RWPE1 (cell line): ENCODE measurements around the gene MAS1.

Experiments
- CTCF ChIA-PET: fragments of 350-600 bp; sonication (Branson Sonifier 250); formaldehyde crosslinking; extraction: SDS; loops from one replicate; lab custom pipeline; 2021; lab: Yijun Ruan, JAX
- POLR2A ChIA-PET: fragments of 400-600 bp; formaldehyde crosslinking; extraction: SDS; loops from one replicate; lab custom pipeline; 2020; ENCODE audit warnings: antibody characterized with exemption; ENCODE audit not compliant: low non-redundant PET; lab: Yijun Ruan, JAX
- DNase-seq: peaks from one replicate; pipeline ENCODE4 v3.0.0; 2012; ENCODE audit warnings: low spot score
- H3K27ac ChIP-seq: fragments of 450-650 bp; 2 replicates; pipeline ENCODE4 v1.5.1; 2017
- TF ChIP-seq, protein P1 (sequence below): fragments of 450-650 bp; conservative IDR thresholded peaks from 2 replicates; pipeline ENCODE4 v1.5.1; 2017; ENCODE audit warnings: low read depth, mild to moderate bottlenecking

The MAS1 gene

DNA sequence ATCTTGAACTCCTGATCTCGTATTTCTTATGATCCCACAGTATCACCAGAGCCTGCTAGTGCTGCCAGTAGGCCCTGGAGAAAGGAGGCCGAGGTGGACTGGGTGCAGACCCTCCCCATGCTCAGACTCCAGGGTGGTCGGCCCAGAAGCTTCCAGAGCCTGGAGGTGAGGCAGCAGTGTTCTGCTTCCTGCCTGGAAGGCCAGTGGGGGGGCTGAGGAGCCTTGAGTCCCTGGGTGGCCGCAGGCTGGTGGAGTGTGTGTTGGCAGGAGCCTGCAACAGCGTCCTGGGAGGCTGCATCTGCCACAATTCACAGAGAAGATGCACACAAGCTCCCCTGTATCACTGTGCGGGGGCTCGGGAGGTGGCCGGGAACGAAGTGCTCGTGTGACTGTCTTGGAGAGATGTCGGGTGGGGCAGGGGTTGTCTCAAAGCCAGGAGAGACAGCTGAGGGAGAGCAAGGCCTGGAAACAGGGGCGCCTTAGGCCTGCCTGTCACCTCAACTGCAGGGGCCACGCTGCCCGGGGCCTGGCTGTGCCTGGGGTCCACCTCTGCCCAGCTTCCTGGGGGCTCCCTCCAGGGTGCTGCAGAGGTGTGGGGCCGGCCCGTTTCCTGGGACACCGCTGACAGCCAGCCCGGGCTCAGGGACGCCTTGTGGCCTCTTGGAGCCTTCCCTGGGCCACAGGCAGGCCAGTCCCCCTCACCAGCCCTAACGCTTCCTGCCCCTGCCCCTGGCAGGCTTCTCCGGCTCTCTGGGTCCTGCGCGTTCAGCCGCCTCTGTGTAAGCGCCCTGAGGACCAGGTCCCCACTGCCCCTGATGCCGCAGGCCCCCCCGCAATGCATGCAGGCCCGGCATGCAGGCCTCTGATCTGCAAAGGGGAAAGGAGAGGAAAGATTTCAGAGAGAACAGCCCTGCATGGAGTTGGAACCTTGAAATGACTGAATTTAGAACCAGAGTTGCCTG is 24.2 kb upstream of the MAS1 start:
- ChIA-PET CTCF (interaction anchor here (0.7 kb wide), 1 partner anchor 247 kb away, joined by 3 read pairs; no protein-coding TSS in a partner anchor), POLR2A (no interaction called here)
- no peak overlapping the region for H3K27ac ChIP-seq
- TF ChIP-seq, protein P1, sequence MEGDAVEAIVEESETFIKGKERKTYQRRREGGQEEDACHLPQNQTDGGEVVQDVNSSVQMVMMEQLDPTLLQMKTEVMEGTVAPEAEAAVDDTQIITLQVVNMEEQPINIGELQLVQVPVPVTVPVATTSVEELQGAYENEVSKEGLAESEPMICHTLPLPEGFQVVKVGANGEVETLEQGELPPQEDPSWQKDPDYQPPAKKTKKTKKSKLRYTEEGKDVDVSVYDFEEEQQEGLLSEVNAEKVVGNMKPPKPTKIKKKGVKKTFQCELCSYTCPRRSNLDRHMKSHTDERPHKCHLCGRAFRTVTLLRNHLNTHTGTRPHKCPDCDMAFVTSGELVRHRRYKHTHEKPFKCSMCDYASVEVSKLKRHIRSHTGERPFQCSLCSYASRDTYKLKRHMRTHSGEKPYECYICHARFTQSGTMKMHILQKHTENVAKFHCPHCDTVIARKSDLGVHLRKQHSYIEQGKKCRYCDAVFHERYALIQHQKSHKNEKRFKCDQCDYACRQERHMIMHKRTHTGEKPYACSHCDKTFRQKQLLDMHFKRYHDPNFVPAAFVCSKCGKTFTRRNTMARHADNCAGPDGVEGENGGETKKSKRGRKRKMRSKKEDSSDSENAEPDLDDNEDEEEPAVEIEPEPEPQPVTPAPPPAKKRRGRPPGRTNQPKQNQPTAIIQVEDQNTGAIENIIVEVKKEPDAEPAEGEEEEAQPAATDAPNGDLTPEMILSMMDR: no peak
- DNase-seq: no peak

GRCh38 chr6:159871241-159871640 is 19.5 kb upstream of the MAS1 start:
- ChIA-PET CTCF (no interaction called here), POLR2A (no interaction called here)
- H3K27ac ChIP-seq: no peak overlapping the region
- no peak for DNase-seq
- TF ChIP-seq, protein P1: no peak

DNA sequence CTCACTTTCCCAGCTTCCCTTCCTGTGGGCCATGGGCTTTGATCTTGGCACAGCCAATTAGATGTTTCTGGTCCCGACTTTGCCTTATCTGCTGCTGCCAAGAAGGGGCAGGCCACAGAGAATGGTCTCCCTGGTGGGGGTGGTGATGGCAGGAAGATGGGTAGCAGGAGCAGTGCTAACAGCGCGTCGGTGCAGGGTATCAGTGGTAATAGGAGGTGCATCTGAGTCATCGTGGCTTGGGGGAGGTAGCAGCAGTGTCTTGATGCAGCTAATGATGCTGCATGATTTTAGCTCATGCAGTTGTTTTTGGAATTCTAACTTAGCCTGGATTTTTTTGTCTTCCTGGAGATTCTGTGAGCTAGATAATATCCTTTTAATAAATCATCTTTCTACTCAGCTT is 18.9 kb upstream of the MAS1 start:
- no peak for DNase-seq
- TF ChIP-seq, protein P1: no peak
- ChIA-PET POLR2A (no interaction called here), CTCF (no interaction called here)
- no peak overlapping the region for H3K27ac ChIP-seq

GRCh38 chr6:159874435-159874834 is 16.4 kb upstream of the MAS1 start:
- ChIA-PET CTCF (interaction anchor here (0.6 kb wide), 1 partner anchor 73 kb away, joined by 4 read pairs; no protein-coding TSS in a partner anchor), POLR2A (no interaction called here)
- TF ChIP-seq, protein P1: no peak
- no peak overlapping the region for H3K27ac ChIP-seq
- no peak for DNase-seq

DNA sequence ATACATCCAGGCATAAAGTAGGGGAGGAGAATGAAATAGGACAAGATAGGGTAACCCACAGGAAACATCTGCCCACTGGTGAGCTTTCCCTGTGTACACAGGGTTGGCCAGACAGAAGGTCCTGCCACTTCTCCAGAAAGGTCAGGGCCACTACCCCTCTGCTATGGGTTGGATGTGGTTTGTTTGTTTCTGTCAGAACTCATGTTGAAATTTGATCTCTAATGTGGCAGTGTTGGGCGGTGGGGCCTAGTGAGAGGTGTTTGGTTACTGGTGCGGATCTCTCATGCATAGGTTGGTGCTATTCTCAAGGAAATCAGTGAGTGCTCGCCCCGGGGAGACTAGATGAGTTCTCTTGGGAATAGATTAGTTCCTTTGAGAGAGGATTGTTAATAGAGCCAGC is 15.6 kb upstream of the MAS1 start:
- POLR2A ChIA-PET: no interaction called here
- H3K27ac ChIP-seq: no peak overlapping the region
- DNase-seq: no peak
- TF ChIP-seq, protein P1: no peak
- CTCF ChIA-PET: no interaction called here

GRCh38 chr6:159876242-159876641 is 14.5 kb upstream of the MAS1 start:
- TF ChIP-seq, protein P1: no peak
- DNase-seq: no peak
- ChIA-PET POLR2A (no interaction called here), CTCF (interaction anchor here (0.7 kb wide), 1 partner anchor 189 kb away, joined by 3 read pairs; no protein-coding TSS in a partner anchor)
- H3K27ac ChIP-seq: no peak overlapping the region
